Measurements from ENCODE around the gene SYNGR4. TPM values are rescaled to one million over a fixed set of nuclear protein-coding genes. Genes with fewer than 3 reads are reported as not detected.

Gene SYNGR4
- total RNA-seq, 1 donor from 2014 or later = not detected

DNA sequence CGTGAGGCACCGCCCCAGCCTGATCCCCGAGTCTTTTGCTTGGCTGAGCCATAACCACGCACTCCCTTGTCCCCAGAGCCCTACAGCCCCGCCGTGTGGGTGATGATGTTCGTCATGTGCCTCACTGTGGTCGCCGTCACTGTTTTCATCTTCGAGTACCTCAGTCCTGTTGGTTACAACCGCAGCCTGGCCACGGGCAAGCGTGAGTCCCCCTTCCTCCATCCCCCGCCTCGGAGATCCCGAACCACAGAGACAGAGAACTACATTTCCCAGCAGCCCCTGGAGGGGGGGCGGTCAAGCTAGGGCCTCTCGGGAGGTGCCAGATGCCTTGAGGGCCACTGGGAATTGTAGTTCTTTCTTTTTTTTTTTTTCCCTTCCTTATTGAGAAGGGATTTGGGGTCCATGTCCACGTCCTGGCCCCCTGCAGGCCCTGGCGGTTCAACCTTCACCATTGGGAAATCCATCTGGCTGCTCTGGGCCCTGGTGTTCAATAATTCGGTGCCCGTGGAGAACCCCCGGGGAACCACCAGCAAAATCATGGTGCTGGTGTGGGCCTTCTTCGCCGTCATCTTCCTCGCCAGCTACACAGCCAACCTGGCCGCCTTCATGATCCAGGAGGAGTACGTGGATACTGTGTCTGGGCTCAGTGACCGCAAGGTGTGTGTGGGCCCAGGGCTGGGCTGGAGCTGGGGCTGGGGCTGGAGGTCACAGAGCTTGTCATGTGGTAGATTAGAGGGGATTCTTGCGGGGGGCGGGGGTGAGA, 55.2 kb downstream of the SYNGR4 start:
- intact Hi-C loops (cut with micrococcal nuclease) = loop anchor here (1.0 to 5.0 kb wide), 2 partner anchors 26 to 73 kb away; partner anchors contain the start of gene GRWD1

DNA sequence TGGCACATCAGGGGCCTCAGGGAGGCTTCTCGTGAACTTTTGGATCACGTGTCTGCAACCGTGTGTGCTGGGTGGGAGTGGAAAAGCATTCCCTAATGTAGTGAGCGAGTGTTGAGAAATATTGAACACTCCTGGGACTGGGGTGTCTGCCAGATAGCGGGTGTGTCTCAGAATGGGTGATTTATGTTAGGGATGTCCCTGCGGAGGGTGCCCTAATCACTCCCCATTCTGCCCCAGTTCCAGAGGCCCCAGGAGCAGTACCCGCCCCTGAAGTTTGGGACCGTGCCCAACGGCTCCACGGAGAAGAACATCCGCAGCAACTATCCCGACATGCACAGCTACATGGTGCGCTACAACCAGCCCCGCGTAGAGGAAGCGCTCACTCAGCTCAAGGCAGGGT, 57.4 kb downstream of the SYNGR4 start:
- intact Hi-C loops (cut with micrococcal nuclease) = no loop called here

DNA sequence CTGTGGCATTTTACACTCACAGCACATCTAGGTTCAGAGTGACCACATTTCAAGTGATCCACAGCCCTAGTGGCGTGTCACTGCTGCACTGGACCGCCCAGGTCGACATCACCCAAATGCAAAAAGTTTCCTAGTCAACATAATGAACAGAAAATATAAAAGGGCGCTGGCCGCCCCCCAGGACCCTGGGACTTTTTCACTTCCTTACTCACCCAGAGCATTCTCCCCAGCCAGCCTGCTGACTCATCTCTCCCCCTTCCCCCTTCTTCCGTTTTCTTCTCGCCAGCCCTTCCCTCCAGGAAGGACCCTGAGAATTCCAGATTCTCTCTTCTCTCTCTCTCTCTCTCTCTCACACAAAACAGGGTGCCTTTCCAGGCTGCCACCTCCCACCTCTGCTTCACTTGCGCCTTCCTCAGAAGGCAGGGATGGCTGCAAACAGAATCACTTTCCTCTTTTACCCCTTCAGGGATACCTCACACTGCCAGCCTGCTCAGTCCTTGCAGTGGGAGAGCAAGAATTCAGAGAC, 60.6 kb downstream of the SYNGR4 start:
- intact Hi-C loops (cut with micrococcal nuclease) = no loop called here

Other genes with a start within 250 kb of the SYNGR4 start
- gene LIG1, start 194.0 kb upstream of the SYNGR4 start, total RNA-seq = 162 and 164 TPM in 2 replicates
- 9.0 and 10.8 TPM in 2 replicates for gene ZSWIM9, start 193.7 kb upstream of the SYNGR4 start, total RNA-seq
- 165 and 171 TPM in 2 replicates for gene CARD8, start 108.5 kb upstream of the SYNGR4 start, total RNA-seq
- 0.39 and 0.93 TPM in 2 replicates for gene ZNF114, start 94.3 kb upstream of the SYNGR4 start, total RNA-seq
- gene EMP3, start 38.8 kb upstream of the SYNGR4 start, total RNA-seq = 423 and 425 TPM in 2 replicates
- 14.4 and 17.6 TPM in 2 replicates for gene TMEM143, start 427 bp upstream of the SYNGR4 start, total RNA-seq
- gene KDELR1, start 27.2 kb downstream of the SYNGR4 start, total RNA-seq = 73.3 and 77.8 TPM in 2 replicates
- 0.09 and 0.23 TPM in 2 replicates for gene GRIN2D, start 29.3 kb downstream of the SYNGR4 start, total RNA-seq
- 49.9 TPM in 2 replicates for gene GRWD1, start 81.6 kb downstream of the SYNGR4 start, total RNA-seq
- 1.6 and 1.8 TPM in 2 replicates for gene KCNJ14, start 91.2 kb downstream of the SYNGR4 start, total RNA-seq
- 41.6 and 44.2 TPM in 2 replicates for gene CYTH2, start 105.0 kb downstream of the SYNGR4 start, total RNA-seq
- gene LMTK3, start 147.5 kb downstream of the SYNGR4 start, total RNA-seq = 2.8 and 3.4 TPM in 2 replicates
- gene SULT2B1, start 187.8 kb downstream of the SYNGR4 start, total RNA-seq = 0.16 TPM in 1 of 2 replicates, not detected in the other
- gene SPACA4, start 242.4 kb downstream of the SYNGR4 start, total RNA-seq = not detected in 2 replicates

Data from T-helper 2 cell treated with Interferon-gamma antibody and Interleukin-4, amounts not matched to agents 100 ng/mL and 5 ng/mL, for 36 hours (primary cell).